Mucosa of descending colon (tissue), 3 donors: Measurements from ENCODE around the gene MSANTD1. TPM values are rescaled to one million over a fixed set of nuclear protein-coding genes. Genes with fewer than 3 reads are reported as not detected.

Experiments
- ATAC-seq: fragments of 200-7000 bp; cut with Tn5 transposase; one replicate; pipeline ENCODE4 v1.9.1; 2020; ENCODE audit warnings: mild to moderate bottlenecking, moderate library complexity
- DNase-seq, 3 donors: peaks; one replicate each; pipeline ENCODE4 v3.0.0-alpha.2; 2020
- H3K36me3 ChIP-seq: fragments of 200-600 bp; one replicate; pipeline ENCODE4 v1.8.0; 2021; ENCODE audit warnings: low read depth, mild to moderate bottlenecking
- H3K4me1 ChIP-seq: fragments of 200-600 bp; one replicate; pipeline ENCODE4 v1.8.0; 2021; ENCODE audit warnings: low read depth, mild to moderate bottlenecking
- H3K4me3 ChIP-seq: fragments of 200-600 bp; one replicate; pipeline ENCODE4 v1.8.0; 2021; ENCODE audit warnings: mild to moderate bottlenecking
- H3K9me3 ChIP-seq: fragments of 200-600 bp; one replicate; pipeline ENCODE4 v1.8.0; 2021; ENCODE audit warnings: mild to moderate bottlenecking
- CTCF ChIP-seq: fragments of 200-600 bp; IDR thresholded peaks from one replicate; pipeline ENCODE4 v1.8.0; 2022; ENCODE audit warnings: antibody characterized with exemption, mild to moderate bottlenecking
- intact Hi-C, 2 donors: fragments of 100-400 bp; cut with DNase I in 1 of 2; cut with micrococcal nuclease in 1 of 2; formaldehyde crosslinking; loops; one replicate each; pipeline versions ENCODE4 v1.11.0 to v1.11.1; 2022; cut with DNase I, micrococcal nuclease
- total RNA-seq, 3 donors: library from RNA; stranded (reverse); fragmentation: NEBNext Ultra II Directional in 2 of 3; extraction: Animal tissue kit (Norgen Biotek cat#: 25700) in 2 of 3; gene quantifications; one replicate each; pipeline versions ENCODE4 v1.2.1 to v1.2.4, GENCODE V29; 2021 to 2023
- donor health status: DM: no; HTN: no; CAD: no; lungs with moderate emphysema.
- donor health status: DM: no; HTN: no; CAD: no.
- donor health status: DM: no; HTN: yes; CAD: no.

Gene MSANTD1
- total RNA-seq, 3 donors from 2014 or later, result 0.58 to 1.3 (median 0.69) TPM

DNA sequence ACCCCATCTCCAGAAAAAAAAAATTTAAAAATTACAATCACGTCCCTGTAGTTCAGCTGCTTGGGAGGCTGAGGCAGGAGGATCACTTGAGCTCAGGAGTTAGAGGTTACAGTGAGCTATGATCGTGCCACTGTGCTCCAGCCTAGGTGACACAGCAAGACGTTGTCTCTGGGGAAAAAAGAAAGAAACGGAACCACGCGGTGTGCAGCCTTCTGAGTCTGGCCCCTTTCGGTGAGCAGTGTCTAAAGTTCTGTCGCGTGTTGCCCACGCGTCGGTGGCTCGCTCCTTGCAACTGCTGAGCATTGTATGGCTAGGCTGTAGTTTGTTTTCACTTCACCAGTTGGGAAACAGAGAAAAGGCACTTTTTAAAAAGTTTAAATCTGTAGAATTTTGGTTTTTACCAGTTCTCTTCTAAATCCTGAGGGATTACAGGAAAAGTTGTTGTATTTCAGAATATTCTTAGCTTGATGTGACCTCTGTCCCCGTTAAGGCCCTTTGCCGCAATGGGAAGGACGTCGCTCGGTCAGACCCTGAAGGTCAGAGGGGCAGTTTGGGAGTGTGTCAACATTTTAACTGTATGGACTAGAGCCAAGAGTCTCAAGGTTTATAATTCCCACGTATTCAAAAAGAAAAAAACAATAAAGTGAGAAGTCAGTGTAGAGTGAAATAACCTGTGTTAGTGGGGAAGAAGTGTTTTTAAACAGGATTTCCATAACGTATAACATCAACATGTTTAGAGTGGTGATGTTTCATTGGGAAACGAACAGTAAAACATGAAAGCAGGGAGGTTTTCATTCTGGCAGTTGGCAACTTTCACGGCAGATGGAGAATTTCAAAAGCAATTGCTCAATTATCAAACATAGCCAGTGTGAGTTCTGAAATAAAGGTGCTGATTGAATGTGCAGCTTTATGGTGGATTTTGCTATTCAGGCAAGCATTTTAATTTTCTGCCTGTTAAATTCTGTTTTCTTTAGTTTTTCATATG, 45.8 kb upstream of the MSANTD1 start:
- ATAC-seq (peak; percentile 17), DNase-seq (no peak)
- Histone ChIP-seq H3K4me3 (no peak overlapping the region), H3K4me1 (peaks cover 10% of the 10 kb centered on the region), H3K36me3 (peaks cover 7% of the 10 kb centered on the region), H3K9me3 (no peaks in the 10 kb centered on the region)
- no peak for TF ChIP-seq CTCF
- intact Hi-C loops, result no loop called here

DNA sequence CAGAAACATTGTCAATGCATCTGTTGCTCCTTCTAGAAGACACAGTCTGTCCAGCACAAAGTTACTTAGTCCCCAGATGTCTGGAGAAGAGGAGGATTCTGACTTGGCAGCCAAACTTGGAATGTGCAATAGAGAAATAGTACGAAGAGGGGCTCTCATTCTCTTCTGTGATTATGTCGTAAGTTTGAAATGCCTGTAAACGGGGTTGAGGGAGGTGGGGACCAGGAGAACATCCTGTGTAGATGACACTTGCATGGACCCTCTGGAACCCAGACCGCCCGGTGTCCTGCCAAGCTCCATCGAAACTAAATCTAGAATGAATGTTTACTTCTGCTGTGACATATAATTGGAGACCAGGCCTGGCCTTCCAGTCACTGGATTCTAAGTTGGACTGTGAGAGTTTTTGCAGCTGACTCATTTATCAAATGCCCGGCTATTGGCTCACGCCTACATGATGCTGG, 45.0 kb upstream of the MSANTD1 start:
- DNase-seq (no peak), ATAC-seq (peak; percentile 28)
- H3K36me3 ChIP-seq, result peaks cover 7% of the 10 kb centered on the region
- H3K9me3 ChIP-seq, result no peaks in the 10 kb centered on the region
- peaks cover 10% of the 10 kb centered on the region for H3K4me1 ChIP-seq
- no peak overlapping the region for H3K4me3 ChIP-seq
- intact Hi-C loops, result no loop called here
- TF ChIP-seq CTCF, result no peak

DNA sequence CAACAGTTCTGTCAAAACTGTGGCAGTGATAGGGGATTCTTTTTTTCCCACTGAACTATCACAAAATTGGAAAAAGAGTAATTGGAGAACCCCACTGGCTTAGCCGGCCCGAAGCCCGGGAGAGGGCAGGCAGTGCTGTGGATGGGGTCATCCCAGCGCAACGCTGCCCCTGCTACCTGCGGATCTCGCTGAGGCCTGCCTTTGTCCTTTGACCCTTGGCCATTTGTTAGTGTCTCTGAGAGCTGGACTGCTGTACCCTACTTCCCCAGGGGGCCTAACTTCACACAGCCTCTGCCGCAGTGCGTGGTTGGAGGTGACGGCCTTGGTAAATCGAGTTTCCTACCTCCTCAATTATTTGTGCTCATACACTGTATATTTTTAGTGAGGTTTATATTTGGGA, 43.0 kb upstream of the MSANTD1 start:
- ATAC-seq (no peak), DNase-seq (no peak)
- no peak overlapping the region for H3K4me3 ChIP-seq
- H3K36me3 ChIP-seq, result peaks cover 2% of the 10 kb centered on the region
- intact Hi-C loops, result no loop called here
- H3K9me3 ChIP-seq, result no peaks in the 10 kb centered on the region
- TF ChIP-seq CTCF, result no peak
- peaks cover 10% of the 10 kb centered on the region for H3K4me1 ChIP-seq

DNA sequence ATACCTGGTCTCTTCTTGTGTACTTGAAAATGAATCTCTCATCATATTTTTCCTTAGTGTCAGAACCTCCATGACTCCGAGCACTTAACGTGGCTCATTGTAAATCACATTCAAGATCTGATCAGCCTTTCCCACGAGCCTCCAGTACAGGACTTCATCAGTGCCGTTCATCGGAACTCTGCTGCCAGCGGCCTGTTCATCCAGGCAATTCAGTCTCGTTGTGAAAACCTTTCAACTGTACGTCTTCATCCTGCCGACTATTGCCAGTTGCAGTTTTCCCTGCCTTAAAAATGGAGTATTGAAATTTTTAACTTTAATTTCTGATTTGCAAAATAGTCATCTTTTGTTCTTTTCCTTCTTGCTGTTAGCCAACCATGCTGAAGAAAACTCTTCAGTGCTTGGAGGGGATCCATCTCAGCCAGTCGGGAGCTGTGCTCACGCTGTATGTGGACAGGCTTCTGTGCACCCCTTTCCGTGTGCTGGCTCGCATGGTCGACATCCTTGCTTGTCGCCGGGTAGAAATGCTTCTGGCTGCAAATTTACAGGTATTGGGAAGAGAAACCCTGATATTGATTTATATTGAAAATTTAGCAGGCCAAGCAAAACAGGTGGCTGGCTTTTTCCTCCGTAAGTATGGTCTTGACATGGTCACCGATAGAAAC, 42.4 kb upstream of the MSANTD1 start:
- Histone ChIP-seq H3K4me3 (no peak overlapping the region), H3K9me3 (no peaks in the 10 kb centered on the region), H3K36me3 (peaks cover 2% of the 10 kb centered on the region), H3K4me1 (peaks cover 10% of the 10 kb centered on the region)
- no peak for TF ChIP-seq CTCF
- ATAC-seq (no peak), DNase-seq (no peak)
- intact Hi-C loops, result no loop called here

DNA sequence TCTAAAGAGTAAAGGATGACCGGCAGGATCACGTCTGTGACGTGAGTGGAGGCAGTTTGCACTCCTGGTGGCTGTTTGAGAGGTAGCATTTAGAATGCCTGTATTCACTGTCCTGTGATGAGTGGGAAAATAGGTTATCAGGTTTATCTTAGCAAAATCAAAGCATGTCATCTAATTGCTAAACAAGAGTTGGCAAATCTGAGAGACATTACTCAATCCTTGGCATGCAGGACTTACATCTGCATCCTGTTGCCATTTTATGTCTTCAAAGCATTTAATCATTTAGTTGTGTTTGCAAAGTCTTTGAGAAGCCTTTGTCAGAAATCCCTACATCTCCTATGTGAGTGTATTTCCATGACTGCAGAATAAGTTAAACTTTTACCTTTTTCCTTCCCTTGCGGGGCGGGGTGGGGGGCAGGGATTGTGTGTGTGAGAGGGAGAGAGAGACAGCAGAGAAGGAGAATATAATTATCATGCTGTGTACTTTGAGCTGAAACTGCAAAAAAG, 41.4 kb upstream of the MSANTD1 start:
- peaks cover 10% of the 10 kb centered on the region for H3K4me1 ChIP-seq
- H3K36me3 ChIP-seq, result peaks cover 9% of the 10 kb centered on the region
- DNase-seq (no peak), ATAC-seq (no peak)
- H3K9me3 ChIP-seq, result no peaks in the 10 kb centered on the region
- intact Hi-C loops, result no loop called here
- H3K4me3 ChIP-seq, result no peak overlapping the region
- TF ChIP-seq CTCF, result no peak
